DMS114 treated with DMSO at 0.1 percent for 48 hours (cell line): Measurements from ENCODE around the gene BMPR1B.

ENCODE experiments used
- DNase-seq: peaks from one replicate; lab custom pipeline; 2025; ENCODE audit not compliant: unreplicated experiment; lab: John Stamatoyannopoulos, UW

BMPR1B gene

DNA sequence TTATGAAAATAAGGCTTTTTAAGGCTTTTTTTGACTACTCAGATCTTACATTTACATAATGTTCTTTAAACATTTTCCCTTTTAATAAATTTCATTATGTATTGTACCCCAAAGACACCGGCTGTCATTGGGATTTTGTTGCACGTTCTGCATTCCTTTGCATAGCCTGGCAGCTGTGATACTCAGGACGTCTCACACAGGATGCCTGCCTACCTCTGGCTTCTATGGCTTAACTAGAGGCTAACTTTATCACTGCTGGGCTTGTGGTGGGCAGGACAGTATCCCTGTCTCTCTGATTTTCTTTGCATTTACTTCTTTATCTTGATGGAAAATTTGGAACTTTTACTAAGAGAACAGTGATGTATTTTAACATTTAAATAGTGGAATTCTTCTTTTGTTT lies 147.8 kb downstream of the BMPR1B start:
- DNase-seq = no peak

DNA sequence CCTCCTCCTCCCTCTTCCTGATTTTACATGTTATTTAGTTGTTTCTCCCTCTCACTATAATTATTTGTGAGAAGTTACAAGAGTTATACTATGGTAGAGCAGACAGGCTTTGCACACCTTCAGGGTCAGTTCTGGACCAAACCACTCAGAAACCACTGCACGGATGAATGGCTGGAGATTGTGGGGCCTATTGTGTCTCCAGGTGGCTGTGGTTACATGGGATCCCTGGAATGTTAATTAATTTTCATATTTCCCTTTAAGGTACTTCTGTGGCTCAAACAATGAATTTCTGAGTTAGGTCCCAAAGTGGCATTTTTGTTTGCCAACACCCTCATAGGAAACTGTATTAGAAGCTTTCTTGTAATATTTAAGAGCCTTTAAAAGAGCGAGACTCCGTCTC lies 151.9 kb downstream of the BMPR1B start:
- no peak for DNase-seq

GRCh38 chr4:94911106-94911505 lies 153.4 kb downstream of the BMPR1B start:
- no peak for DNase-seq

DNA sequence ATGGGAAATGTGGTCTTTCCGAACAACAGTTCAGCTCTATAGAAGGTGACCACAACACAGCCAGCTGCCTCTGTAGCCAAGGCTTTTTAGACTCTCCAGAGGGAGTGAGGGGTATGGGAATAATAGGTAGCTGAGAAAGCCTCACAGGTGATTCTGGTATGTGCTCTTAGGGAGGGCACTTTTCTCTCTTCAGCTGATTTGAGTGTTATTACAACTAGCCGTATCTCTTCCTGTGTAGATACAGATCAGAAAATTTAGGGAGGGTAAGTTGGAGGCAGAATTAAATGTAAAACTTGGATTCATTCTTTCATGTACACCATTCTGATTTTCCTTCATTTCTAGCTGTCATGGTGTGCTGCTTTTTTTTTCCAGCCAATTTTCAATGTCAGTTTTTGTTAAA lies 154.9 kb downstream of the BMPR1B start:
- no peak for DNase-seq

DNA sequence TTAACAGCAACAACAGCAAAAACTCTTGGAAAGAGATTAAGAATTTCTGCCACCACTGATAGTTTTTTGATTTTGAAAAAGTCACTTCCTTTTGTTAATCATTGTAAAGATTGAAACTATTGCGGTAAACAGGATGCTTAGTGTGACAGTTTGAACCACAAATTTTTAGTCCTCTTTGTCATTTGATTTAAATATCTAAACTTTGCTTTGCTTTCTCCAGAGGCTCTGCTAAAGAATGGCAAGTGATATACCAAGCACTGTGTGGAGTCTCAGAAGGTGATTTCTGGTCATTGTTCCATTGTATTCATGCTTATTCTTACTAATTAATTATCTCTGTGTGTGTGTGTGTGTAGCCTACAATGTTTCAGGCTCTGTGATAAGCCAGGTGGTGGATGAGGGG lies 155.6 kb downstream of the BMPR1B start:
- no peak for DNase-seq

DNA sequence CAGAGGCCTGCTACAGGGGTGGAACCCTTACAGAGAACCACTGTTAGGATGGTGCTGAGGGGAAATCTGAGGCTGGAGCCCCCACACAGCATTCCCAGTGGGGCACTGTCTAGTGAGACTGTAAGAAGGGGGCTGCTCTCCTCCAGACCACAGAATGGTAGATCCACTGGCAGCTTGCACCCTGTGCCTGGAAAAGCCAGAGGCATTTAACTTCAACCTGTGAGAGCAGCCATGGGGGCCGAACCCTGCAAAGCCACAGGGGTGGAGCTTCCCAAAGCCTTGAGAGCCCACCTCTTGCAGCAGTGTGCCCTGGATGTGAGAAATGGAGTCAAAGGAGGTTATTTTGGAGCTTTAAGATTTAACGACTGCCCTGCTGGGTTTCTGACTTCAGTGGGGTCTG lies 159.4 kb downstream of the BMPR1B start:
- DNase-seq = no peak

DNA sequence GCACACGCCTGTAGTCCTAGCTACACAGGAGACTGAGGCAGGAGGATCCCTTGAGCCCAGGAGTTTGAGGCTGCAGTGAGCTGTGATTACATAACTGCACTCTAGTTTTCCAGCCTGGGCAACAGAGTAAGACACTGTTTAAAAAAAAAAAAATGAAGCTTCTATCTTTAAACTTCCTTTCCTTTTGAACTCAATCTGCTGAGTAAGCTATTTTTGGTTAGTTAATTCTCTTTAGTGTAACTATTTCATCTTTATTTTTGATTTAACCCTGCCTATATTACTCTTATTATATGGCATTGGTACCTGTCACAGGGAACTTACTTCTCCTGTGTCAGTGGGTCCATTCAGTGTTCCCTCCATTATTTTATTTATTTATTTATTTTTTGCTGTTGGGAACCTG lies 160.8 kb downstream of the BMPR1B start:
- no peak for DNase-seq

- DNase-seq = no peak
Measured at GRCh38 chr4:94920369-94920768, 162.6 kb downstream of the BMPR1B start.

DNA sequence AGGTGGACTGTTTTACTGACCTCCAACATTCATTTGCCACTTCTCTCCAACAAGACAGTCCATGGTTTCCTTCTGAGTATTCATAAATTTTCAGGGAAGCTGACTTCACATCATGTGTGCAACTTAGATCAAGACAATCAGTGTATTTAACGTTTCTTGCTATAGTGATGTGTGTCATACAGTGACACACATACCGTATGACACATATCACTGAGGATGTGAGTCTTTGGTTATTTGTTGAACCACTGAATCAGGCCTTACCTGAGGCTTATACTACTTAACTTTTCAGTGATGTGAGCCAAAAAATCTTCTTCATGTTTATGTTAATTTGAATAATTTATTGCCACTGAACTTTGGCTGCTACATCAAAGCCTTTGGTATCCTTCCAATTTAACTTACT lies 166.8 kb downstream of the BMPR1B start:
- DNase-seq = no peak

DNA sequence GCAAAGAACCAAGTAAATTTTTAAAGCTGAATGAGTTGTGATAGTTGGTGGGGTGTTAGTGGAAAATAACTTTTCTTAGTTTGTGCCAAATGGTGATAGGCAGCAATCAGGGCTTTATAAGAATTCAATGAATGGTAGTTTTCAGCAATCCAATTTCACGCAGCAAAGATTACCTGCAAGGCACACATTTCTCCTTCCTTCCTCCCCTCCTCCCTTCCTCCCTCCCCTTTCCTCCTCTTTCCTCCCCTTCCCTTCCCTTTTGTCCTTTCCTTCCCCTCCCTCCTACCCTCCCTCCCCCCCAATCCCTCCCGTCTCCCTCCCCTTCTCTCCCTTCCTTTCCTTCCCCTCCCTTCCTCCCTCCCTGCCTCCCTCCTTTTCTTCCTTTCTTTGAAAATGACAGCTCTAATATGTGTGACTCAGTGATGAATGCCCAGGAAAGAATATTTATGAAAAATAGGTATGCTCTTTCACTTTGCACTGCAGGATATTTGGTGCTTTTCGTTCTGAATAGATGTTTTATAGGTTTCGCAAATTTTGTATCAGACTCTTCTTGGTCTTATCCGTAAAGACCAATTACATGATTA lies 168.1 kb downstream of the BMPR1B start:
- no peak for DNase-seq

GRCh38 chr4:94926936-94927335 lies 169.2 kb downstream of the BMPR1B start:
- no peak for DNase-seq

DNA sequence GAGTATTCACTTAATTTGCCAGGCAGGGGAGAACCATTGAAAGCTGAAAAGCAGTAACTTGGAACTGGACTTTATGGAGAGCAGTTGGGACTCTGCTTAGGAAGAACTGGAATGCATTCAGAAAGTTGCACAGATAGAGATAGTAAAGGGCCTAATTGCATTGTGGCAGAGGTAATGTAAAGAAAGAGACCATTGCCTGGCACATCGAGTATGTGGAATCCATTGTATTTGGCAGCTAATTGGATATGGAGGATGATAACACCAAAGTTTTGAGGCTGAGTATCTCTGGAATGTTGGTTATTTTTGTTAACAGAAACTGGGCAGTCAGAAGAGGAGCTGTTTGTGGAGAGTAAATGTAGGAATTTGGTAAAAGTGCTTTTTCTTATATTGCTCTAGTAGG lies 169.9 kb downstream of the BMPR1B start:
- no peak for DNase-seq

- no peak for DNase-seq
Measured at GRCh38 chr4:94929696-94930095, 171.9 kb downstream of the BMPR1B start.

GRCh38 chr4:94931626-94932025 lies 173.9 kb downstream of the BMPR1B start:
- DNase-seq = no peak

DNA sequence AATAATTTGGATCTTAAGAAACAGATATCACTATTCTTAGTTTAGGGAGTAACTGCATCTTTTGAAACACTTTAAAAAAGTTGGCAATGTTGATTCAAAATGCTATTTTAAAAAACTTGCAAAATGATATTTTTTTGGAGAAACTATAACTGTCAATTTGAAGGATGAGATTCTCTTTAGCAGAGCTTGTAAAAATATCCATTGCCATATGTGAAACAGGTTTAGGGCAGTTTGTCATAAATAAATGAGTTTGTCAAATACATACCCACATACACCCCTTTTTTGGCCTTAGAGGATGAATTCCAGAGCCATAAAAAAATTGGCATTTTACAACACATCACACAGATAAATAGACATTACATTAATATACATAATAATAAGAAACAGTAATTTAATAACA lies 174.6 kb downstream of the BMPR1B start:
- DNase-seq = no peak

- DNase-seq = no peak
Measured at GRCh38 chr4:94933799-94934198, 176.0 kb downstream of the BMPR1B start.

GRCh38 chr4:94934201-94934600 lies 176.4 kb downstream of the BMPR1B start:
- no peak for DNase-seq

GRCh38 chr4:94934864-94935263 lies 177.1 kb downstream of the BMPR1B start:
- DNase-seq = no peak

- no peak for DNase-seq
Measured at GRCh38 chr4:94936854-94937253, 179.1 kb downstream of the BMPR1B start.

DNA sequence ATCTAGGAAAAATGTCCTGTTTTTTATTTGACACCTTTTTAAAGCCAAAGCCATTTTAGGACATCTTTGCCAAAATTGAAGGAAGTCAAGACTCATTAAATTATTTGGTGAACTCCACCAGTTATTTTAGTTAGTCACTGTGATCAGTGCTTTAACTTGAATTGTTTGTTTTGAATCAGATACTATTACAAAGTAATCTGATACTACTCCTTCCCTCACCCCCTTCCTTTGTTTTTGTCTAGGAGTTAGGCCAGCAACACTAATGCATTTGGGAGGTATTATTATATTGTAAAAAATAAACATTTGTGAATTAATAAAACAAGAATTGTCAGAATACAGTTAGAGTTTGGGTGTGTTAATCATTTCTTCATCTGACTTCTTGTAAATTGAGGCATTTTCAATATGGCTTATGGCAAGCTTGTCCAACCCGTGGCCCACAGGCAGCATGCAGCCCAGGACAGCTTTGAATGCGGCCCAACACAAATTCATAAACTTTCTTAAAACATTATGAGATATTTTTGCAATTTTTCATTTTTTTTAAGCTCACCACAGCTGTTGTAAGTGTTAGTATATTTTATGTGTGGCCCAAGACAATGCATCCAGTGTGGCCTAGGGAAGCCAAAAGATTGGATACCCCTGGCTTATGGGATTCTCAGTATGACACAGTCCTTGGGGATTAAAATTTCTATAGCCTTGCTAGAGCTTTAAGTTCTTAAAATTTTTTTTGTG lies 182.2 kb downstream of the BMPR1B start:
- DNase-seq = no peak

GRCh38 chr4:94940520-94940908 lies 182.8 kb downstream of the BMPR1B start:
- DNase-seq = no peak

- DNase-seq = no peak
Measured at GRCh38 chr4:94941706-94942105, 184.0 kb downstream of the BMPR1B start.

DNA sequence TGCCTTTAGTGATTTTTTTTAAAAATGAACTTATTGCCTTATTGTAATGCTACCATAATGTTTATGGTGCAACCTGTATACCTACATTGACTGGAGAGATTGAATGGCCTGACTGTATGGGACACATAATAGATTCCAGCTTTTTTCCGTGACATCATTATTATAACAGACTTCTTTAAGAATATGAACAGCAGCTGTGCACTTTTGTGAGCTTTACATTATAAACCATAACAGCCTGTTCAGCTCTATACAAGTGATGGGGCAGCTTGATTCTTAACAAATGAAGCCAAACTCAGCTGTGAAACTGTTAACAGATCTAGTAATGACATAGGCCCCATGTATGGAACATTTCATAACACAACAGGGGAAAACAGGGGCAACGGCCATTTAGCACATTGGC lies 187.0 kb downstream of the BMPR1B start:
- no peak for DNase-seq
